Type B pancreatic cell (in vitro differentiated cells): ENCODE data around the gene RBP3. TPM values are rescaled to one million over a fixed set of nuclear protein-coding genes. Genes with fewer than 3 reads are reported as not detected.

Source experiments
- DNase-seq: peaks from one replicate; pipeline ENCODE4 v3.0.0; 2021; ENCODE audit warnings: mixed read lengths; ENCODE audit not compliant: unreplicated experiment; ENCODE audit errors: extremely low spot score
- H3K27ac Mint-ChIP-seq: 2 replicates; pipeline ENCODE4 v1.8.0; 2021; ENCODE audit warnings: mild to moderate bottlenecking, mixed read lengths
- H3K27me3 Mint-ChIP-seq: 2 replicates; pipeline ENCODE4 v1.8.0; 2021; ENCODE audit warnings: mixed read lengths
- H3K36me3 Mint-ChIP-seq: 2 replicates; pipeline ENCODE4 v1.8.0; 2021; ENCODE audit warnings: mixed read lengths
- H3K4me1 Mint-ChIP-seq: one replicate; pipeline ENCODE4 v1.8.0; 2021; ENCODE audit warnings: mixed read lengths; ENCODE audit not compliant: unreplicated experiment
- H3K4me3 Mint-ChIP-seq: 2 replicates; pipeline ENCODE4 v1.8.0; 2021; ENCODE audit warnings: mild to moderate bottlenecking, mixed read lengths
- H3K9me3 Mint-ChIP-seq: 2 replicates; pipeline ENCODE4 v1.8.0; 2021; ENCODE audit warnings: mixed read lengths
- CTCF ChIP-seq: fragments of 200-600 bp; sonication (generic); conservative IDR thresholded peaks from 2 replicates; pipeline ENCODE4 v1.5.0; 2021; ENCODE audit warnings: antibody characterized with exemption, mild to moderate bottlenecking
- total RNA-seq: library from RNA; stranded (reverse); gene quantifications from 2 replicates; pipeline ENCODE4 v1.2.1, GENCODE V29; 2021; ENCODE audit warnings: low replicate concordance

The RBP3 gene
- total RNA-seq, 1 donor from 2014 or later, result not detected

- Mint-ChIP-seq H3K4me3 (peak overlapping the region; percentile 56), H3K9me3 (peaks cover 7% of the 10 kb centered on the region), H3K36me3 (no peaks in the 10 kb centered on the region), H3K4me1 (peaks cover 25% of the 10 kb centered on the region), H3K27ac (peak overlapping the region; percentile 81), H3K27me3 (no peaks in the 10 kb centered on the region)
- DNase-seq, result peak; percentile 62
- no peak for TF ChIP-seq CTCF
Observed at GRCh38 chr10:47402641-47403301, 54.6 kb downstream of the RBP3 start.

- Mint-ChIP-seq H3K27me3 (no peaks in the 10 kb centered on the region), H3K4me3 (peak overlapping the region; percentile 56), H3K27ac (peak overlapping the region; percentile 81), H3K36me3 (no peaks in the 10 kb centered on the region), H3K4me1 (peaks cover 25% of the 10 kb centered on the region), H3K9me3 (no peaks in the 10 kb centered on the region)
- no peak for TF ChIP-seq CTCF
- peak; percentile 61 for DNase-seq
Observed at GRCh38 chr10:47403446-47404318, 55.5 kb downstream of the RBP3 start.

- H3K9me3 Mint-ChIP-seq, result no peaks in the 10 kb centered on the region
- no peaks in the 10 kb centered on the region for H3K27me3 Mint-ChIP-seq
- H3K27ac Mint-ChIP-seq, result peak overlapping the region; percentile 81
- no peaks in the 10 kb centered on the region for H3K36me3 Mint-ChIP-seq
- DNase-seq, result peak; percentile 60
- peaks cover 25% of the 10 kb centered on the region for H3K4me1 Mint-ChIP-seq
- peak overlapping the region; percentile 42 for H3K4me3 Mint-ChIP-seq
- no peak for TF ChIP-seq CTCF
Observed at GRCh38 chr10:47404446-47404845, 56.3 kb downstream of the RBP3 start.

- no peaks in the 10 kb centered on the region for H3K9me3 Mint-ChIP-seq
- H3K4me3 Mint-ChIP-seq, result peak overlapping the region; percentile 42
- H3K27me3 Mint-ChIP-seq, result no peaks in the 10 kb centered on the region
- peaks cover 25% of the 10 kb centered on the region for H3K4me1 Mint-ChIP-seq
- H3K36me3 Mint-ChIP-seq, result no peaks in the 10 kb centered on the region
- peak; percentile 40 for DNase-seq
- TF ChIP-seq CTCF, result no peak
- H3K27ac Mint-ChIP-seq, result peak overlapping the region; percentile 81
Observed at GRCh38 chr10:47404937-47405336, 56.8 kb downstream of the RBP3 start.

- no peak overlapping the region for H3K4me3 Mint-ChIP-seq
- H3K27me3 Mint-ChIP-seq, result no peaks in the 10 kb centered on the region
- H3K27ac Mint-ChIP-seq, result no peak overlapping the region
- peak; percentile 39 for DNase-seq
- H3K36me3 Mint-ChIP-seq, result no peaks in the 10 kb centered on the region
- peaks cover 25% of the 10 kb centered on the region for H3K4me1 Mint-ChIP-seq
- TF ChIP-seq CTCF, result no peak
- no peaks in the 10 kb centered on the region for H3K9me3 Mint-ChIP-seq
Observed at GRCh38 chr10:47405857-47406547, 57.8 kb downstream of the RBP3 start.
